Spleen (tissue), 11 donors: ENCODE measurements around the gene ADPGK. TPM values are rescaled to one million over a fixed set of nuclear protein-coding genes. Genes with fewer than 3 reads are reported as not detected.
A peak's percentile ranks its signal among the peaks of the same experiment; 100 is the strongest.

Experiments used
- DNase-seq: peaks from one replicate; pipeline ENCODE4 v3.0.0-alpha.2; 2020
- H3K27ac ChIP-seq, 8 donors: fragments of 200-600 bp; sonication (generic) in 7 of 8; 1 replicate in 4 of 8; 2 replicates in 4 of 8; pipeline versions ENCODE4 v1.5.0 to v1.8.0; 2016 to 2021; ENCODE audit warnings: inconsistent platforms in 4 of 8, mild to moderate bottlenecking in 4 of 8, moderate library complexity in 1 of 8
- H3K27me3 ChIP-seq, 7 donors: fragments of 200-600 bp; sonication (generic) in 6 of 7; replicated peaks in 1 of 7; 1 replicate in 4 of 7; 2 replicates in 3 of 7; pipeline versions ENCODE4 v1.5.0 to v1.8.0; 2016 to 2021; ENCODE audit warnings: inconsistent platforms in 3 of 7, mild to moderate bottlenecking in 1 of 7
- H3K36me3 ChIP-seq, 6 donors: fragments of 200-600 bp; sonication (generic) in 5 of 6; 1 replicate in 4 of 6; 2 replicates in 2 of 6; pipeline versions ENCODE4 v1.5.0 to v1.8.0; 2016 to 2021; ENCODE audit warnings: inconsistent platforms in 2 of 6
- H3K4me1 ChIP-seq, 6 donors: fragments of 200-600 bp; sonication (generic) in 5 of 6; 1 replicate in 3 of 6; 2 replicates in 3 of 6; pipeline versions ENCODE4 v1.5.0 to v1.8.0; 2016 to 2021; ENCODE audit warnings: inconsistent platforms in 3 of 6
- H3K4me3 ChIP-seq, 8 donors: fragments of 200-600 bp; sonication (generic) in 7 of 8; 1 replicate in 4 of 8; 2 replicates in 4 of 8; pipeline versions ENCODE4 v1.5.0 to v1.8.0; 2016 to 2021; ENCODE audit warnings: inconsistent platforms in 4 of 8, mild to moderate bottlenecking in 4 of 8, moderate library complexity in 2 of 8
- H3K9me3 ChIP-seq, 8 donors: fragments of 200-600 bp; sonication (generic) in 7 of 8; 1 replicate in 4 of 8; 2 replicates in 4 of 8; pipeline versions ENCODE4 v1.5.0 to v1.8.0; 2016 to 2021; ENCODE audit warnings: inconsistent platforms in 4 of 8
- CTCF ChIP-seq, 11 experiments: fragments of 200-600 bp in 7 of 11; fragments of 450-650 bp in 4 of 11; sonication (generic) in 4 of 11; IDR thresholded peaks in 8 of 11; conservative IDR thresholded peaks in 3 of 11; 1 replicate in 7 of 11; 2 replicates in 4 of 11; pipeline versions ENCODE4 v1.4.0 to v1.8.0; 2016 to 2021; ENCODE audit warnings: antibody characterized with exemption in 11 of 11, inconsistent platforms in 4 of 11, mild to moderate bottlenecking in 1 of 11
- POLR2A ChIP-seq, 3 donors: fragments of 450-650 bp; IDR thresholded peaks; one replicate each; pipeline ENCODE4 v1.5.1; 2017; ENCODE audit warnings: antibody characterized with exemption in 3 of 3, mild to moderate bottlenecking in 1 of 3
- POLR2AphosphoS5 ChIP-seq, 3 donors: sonication (generic); formaldehyde crosslinking; IDR thresholded peaks; one replicate each; pipeline ENCODE4 v1.5.1; 2017; ENCODE audit warnings: antibody characterized with exemption in 3 of 3
- WGBS, 5 donors: extraction: QIAGEN DNeasy Blood & Tissue Kit in 3 of 5; methylation state at CpG; one replicate each; pipeline versions ENCODE4 v1.1.5 to v1.1.7; 2013 to 2018; 5-methylcytosine and 5-hydroxymethylcytosine counted together
- intact Hi-C: fragments of 100-400 bp; cut with DNase I; formaldehyde crosslinking; loops from one replicate; pipeline ENCODE4 v1.15.0; 2023; ENCODE audit warnings: low total_unique reads
- polyA plus RNA-seq, 3 donors: library from polyadenylated mRNA; stranded (reverse); fragments of 200-250 nt; gene quantifications; one replicate each; pipeline ENCODE4 v1.2.1, GENCODE V29; 2013
- total RNA-seq, 7 donors: library from RNA; depleted of rRNA in 3 of 7; stranded (reverse); fragments of >200 nt in 3 of 7; fragmentation: NEBNext Ultra II Directional in 4 of 7; extraction: Animal tissue kit (Norgen Biotek cat#: 25700) in 4 of 7; gene quantifications; one replicate each; pipeline versions ENCODE4 v1.1.0 to v1.2.1, GENCODE V29; 2016 to 2021
- donor health status: healthy with polysubstance abuse.
- donor health status: DM: no; HTN: no; CAD: no; lungs with moderate emphysema.
- donor health status: DM: no; HTN: no; CAD: no.
- donor health status: Bipolar disorder and iron deficiency.
- donor health status: healthy.
- donor health status: DM: no; HTN: no; CAD: no.
- donor health status: DM: yes; HTN: yes; CAD: no.

The ADPGK gene
- total and polyA plus RNA-seq, 10 donors = 65.4 to 119 (median 100) TPM

GRCh38 chr15:72774696-72775383, 8.7 kb downstream of the ADPGK start:
- intact Hi-C loops = no loop called here
- WGBS, 5 donors = 61 to 88% (median 74%) methylated on average over 2 of the region's 2 CpGs
- no peak for DNase-seq
- peaks cover 2 to 68% (median 39%) of the 10 kb centered on the region in 6 donors for H3K4me1 ChIP-seq
- no peaks in the 10 kb centered on the region for H3K9me3 ChIP-seq
- peak overlapping the region in 7 of 8 donors; percentile 11 to 73 (median 57) for H3K27ac ChIP-seq
- H3K36me3 ChIP-seq = peaks cover 0 to 98% (median 63%) of the 10 kb centered on the region in 6 donors
- H3K27me3 ChIP-seq = no peaks in the 10 kb centered on the region
- TF ChIP-seq POLR2AphosphoS5 (IDR thresholded peaks at IDR 0.05) (no peak), POLR2A (IDR thresholded peaks at IDR 0.05) (no peak), CTCF (IDR thresholded peaks at IDR 0.05 in 8 of 11, conservative IDR thresholded peaks at IDR 0.05 in 3 of 11) (no peak)
- peak overlapping the region in 1 of 8 donors; percentile 8 for H3K4me3 ChIP-seq

- Histone ChIP-seq H3K27me3 (no peaks in the 10 kb centered on the region), H3K27ac (no peak overlapping the region), H3K4me1 (peaks cover 2 to 33% (median 24%) of the 10 kb centered on the region in 6 donors), H3K9me3 (peaks cover 0 to 24% (median 21%) of the 10 kb centered on the region in 8 donors), H3K36me3 (peaks cover 1 to 99% (median 81%) of the 10 kb centered on the region in 6 donors), H3K4me3 (no peak overlapping the region)
- DNase-seq = no peak
- TF ChIP-seq POLR2AphosphoS5 (IDR thresholded peaks at IDR 0.05) (no peak), CTCF (IDR thresholded peaks at IDR 0.05 in 8 of 11, conservative IDR thresholded peaks at IDR 0.05 in 3 of 11) (no peak), POLR2A (IDR thresholded peaks at IDR 0.05) (no peak)
- intact Hi-C loops = no loop called here
- WGBS, 5 donors = 77 to 85% (median 82%) methylated on average over 1 of the region's 1 CpG
Observed at GRCh38 chr15:72771329-72771725, 12.2 kb downstream of the ADPGK start.

- Histone ChIP-seq H3K9me3 (peaks cover 0 to 25% (median 21%) of the 10 kb centered on the region in 8 donors), H3K4me1 (peaks cover 2 to 28% (median 19%) of the 10 kb centered on the region in 6 donors), H3K27ac (no peak overlapping the region), H3K27me3 (no peaks in the 10 kb centered on the region), H3K36me3 (peaks cover 4 to 99% (median 86%) of the 10 kb centered on the region in 6 donors), H3K4me3 (no peak overlapping the region)
- no peak for DNase-seq
- TF ChIP-seq POLR2AphosphoS5 (IDR thresholded peaks at IDR 0.05) = no peak
- no peak for TF ChIP-seq CTCF (IDR thresholded peaks at IDR 0.05 in 8 of 11, conservative IDR thresholded peaks at IDR 0.05 in 3 of 11)
- TF ChIP-seq POLR2A (IDR thresholded peaks at IDR 0.05) = no peak
- intact Hi-C loops = no loop called here
- 73 to 88% (median 85%) methylated on average over 6 of the region's 6 CpGs for WGBS, 5 donors
Observed at GRCh38 chr15:72770673-72771328, 12.8 kb downstream of the ADPGK start.

- Histone ChIP-seq H3K9me3 (peaks cover 0 to 25% (median 21%) of the 10 kb centered on the region in 8 donors), H3K36me3 (peaks cover 8 to 100% (median 75%) of the 10 kb centered on the region in 6 donors), H3K4me1 (peaks cover 0 to 15% (median 0%) of the 10 kb centered on the region in 6 donors), H3K27me3 (no peaks in the 10 kb centered on the region), H3K27ac (no peak overlapping the region), H3K4me3 (no peak overlapping the region)
- 97 to 100% (median 97%) methylated on average over 2 of the region's 2 CpGs for WGBS, 5 donors
- no peak for DNase-seq
- TF ChIP-seq CTCF (IDR thresholded peaks at IDR 0.05 in 8 of 11, conservative IDR thresholded peaks at IDR 0.05 in 3 of 11) = no peak
- intact Hi-C loops = no loop called here
Observed at GRCh38 chr15:72766780-72767179, 16.8 kb downstream of the ADPGK start.
